ENCODE measurements around the gene SLC31A1.

DNA sequence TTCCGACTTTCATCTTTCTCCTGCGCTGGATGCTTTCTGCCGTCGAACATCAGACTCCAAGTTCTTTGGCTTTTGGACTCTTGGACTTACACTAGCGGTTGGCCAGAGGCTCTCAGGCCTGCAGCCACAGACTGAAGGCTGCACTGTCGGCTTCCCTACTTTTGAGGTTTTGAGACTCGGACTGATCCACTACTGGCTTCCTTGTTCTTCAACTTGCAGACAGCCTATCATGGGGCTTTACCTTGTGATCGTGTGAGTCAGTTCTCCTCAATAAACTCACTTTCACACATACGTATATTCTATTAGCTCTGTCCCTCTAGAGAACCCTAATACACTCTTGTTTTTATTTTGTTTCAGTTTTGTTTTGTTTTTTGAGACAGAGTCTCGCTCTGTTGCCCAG is 10.5 kb upstream of the SLC31A1 start:
- TF ChIP-seq, protein P1, sequence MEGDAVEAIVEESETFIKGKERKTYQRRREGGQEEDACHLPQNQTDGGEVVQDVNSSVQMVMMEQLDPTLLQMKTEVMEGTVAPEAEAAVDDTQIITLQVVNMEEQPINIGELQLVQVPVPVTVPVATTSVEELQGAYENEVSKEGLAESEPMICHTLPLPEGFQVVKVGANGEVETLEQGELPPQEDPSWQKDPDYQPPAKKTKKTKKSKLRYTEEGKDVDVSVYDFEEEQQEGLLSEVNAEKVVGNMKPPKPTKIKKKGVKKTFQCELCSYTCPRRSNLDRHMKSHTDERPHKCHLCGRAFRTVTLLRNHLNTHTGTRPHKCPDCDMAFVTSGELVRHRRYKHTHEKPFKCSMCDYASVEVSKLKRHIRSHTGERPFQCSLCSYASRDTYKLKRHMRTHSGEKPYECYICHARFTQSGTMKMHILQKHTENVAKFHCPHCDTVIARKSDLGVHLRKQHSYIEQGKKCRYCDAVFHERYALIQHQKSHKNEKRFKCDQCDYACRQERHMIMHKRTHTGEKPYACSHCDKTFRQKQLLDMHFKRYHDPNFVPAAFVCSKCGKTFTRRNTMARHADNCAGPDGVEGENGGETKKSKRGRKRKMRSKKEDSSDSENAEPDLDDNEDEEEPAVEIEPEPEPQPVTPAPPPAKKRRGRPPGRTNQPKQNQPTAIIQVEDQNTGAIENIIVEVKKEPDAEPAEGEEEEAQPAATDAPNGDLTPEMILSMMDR (IDR thresholded peaks at IDR 0.05): no peak
- peak in 1 of 3 donors; percentile 27 for TF ChIP-seq POLR2A (IDR thresholded peaks at IDR 0.05)

Data from body of pancreas (tissue), 4 donors.